Colonic mucosa (tissue), 4 donors: ENCODE measurements around the gene NR2E1. TPM values are rescaled to one million over a fixed set of nuclear protein-coding genes. Genes with fewer than 3 reads are reported as not detected.

Experiments used
- DNase-seq: peaks from one replicate; pipeline ENCODE4 v3.0.0-alpha.2; 2020
- H3K27ac ChIP-seq: fragments of 200-600 bp; one replicate; pipeline ENCODE4 v1.8.0; 2021
- H3K27me3 ChIP-seq: fragments of 200-600 bp; one replicate; pipeline ENCODE4 v1.8.0; 2021
- H3K36me3 ChIP-seq: fragments of 200-600 bp; one replicate; pipeline ENCODE4 v1.8.0; 2021
- H3K4me1 ChIP-seq: fragments of 200-600 bp; one replicate; pipeline ENCODE4 v1.8.0; 2021; ENCODE audit warnings: mild to moderate bottlenecking
- H3K4me3 ChIP-seq: fragments of 200-600 bp; one replicate; pipeline ENCODE4 v1.8.0; 2021
- H3K9ac ChIP-seq, 2 donors: one replicate each; pipeline ENCODE4 v1.7.0; 2013; ENCODE audit warnings: control low read depth in 2 of 2, low read depth in 2 of 2, low read length in 2 of 2
- H3K9me3 ChIP-seq: fragments of 200-600 bp; one replicate; pipeline ENCODE4 v1.8.0; 2021
- intact Hi-C: fragments of 100-400 bp; cut with DNase I; formaldehyde crosslinking; loops from one replicate; pipeline ENCODE4 v1.14.1; 2022
- total RNA-seq, 2 donors: library from RNA; stranded (reverse); fragmentation: NEBNext Ultra II Directional in 1 of 2; extraction: Animal tissue kit (Norgen Biotek cat#: 25700) in 1 of 2; gene quantifications; one replicate each; pipeline ENCODE4 v1.2.1, GENCODE V29; 2021
- TF ChIP-seq, protein P1 (sequence below): fragments of 200-600 bp; IDR thresholded peaks from one replicate; pipeline ENCODE4 v1.8.0; 2022; ENCODE audit warnings: antibody characterized with exemption, mild to moderate bottlenecking
- donor health status: healthy.
- donor health status: DM: no; HTN: no; CAD: no.
- donor health status: DM: no; HTN: no; CAD: no.

Gene NR2E1
- total RNA-seq, 2 donors from 2014 or later = not detected

GRCh38 chr6:108156180-108156937 is 9.5 kb upstream of the NR2E1 start:
- H3K27ac ChIP-seq = no peak overlapping the region
- no peak for DNase-seq
- no peak overlapping the region for H3K9ac ChIP-seq
- no peaks in the 10 kb centered on the region for H3K9me3 ChIP-seq
- no peaks in the 10 kb centered on the region for H3K36me3 ChIP-seq
- no peak overlapping the region for H3K4me3 ChIP-seq
- peaks cover 85% of the 10 kb centered on the region for H3K27me3 ChIP-seq
- H3K4me1 ChIP-seq = no peaks in the 10 kb centered on the region
- intact Hi-C loops = no loop called here
- TF ChIP-seq, protein P1, sequence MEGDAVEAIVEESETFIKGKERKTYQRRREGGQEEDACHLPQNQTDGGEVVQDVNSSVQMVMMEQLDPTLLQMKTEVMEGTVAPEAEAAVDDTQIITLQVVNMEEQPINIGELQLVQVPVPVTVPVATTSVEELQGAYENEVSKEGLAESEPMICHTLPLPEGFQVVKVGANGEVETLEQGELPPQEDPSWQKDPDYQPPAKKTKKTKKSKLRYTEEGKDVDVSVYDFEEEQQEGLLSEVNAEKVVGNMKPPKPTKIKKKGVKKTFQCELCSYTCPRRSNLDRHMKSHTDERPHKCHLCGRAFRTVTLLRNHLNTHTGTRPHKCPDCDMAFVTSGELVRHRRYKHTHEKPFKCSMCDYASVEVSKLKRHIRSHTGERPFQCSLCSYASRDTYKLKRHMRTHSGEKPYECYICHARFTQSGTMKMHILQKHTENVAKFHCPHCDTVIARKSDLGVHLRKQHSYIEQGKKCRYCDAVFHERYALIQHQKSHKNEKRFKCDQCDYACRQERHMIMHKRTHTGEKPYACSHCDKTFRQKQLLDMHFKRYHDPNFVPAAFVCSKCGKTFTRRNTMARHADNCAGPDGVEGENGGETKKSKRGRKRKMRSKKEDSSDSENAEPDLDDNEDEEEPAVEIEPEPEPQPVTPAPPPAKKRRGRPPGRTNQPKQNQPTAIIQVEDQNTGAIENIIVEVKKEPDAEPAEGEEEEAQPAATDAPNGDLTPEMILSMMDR = no peak

DNA sequence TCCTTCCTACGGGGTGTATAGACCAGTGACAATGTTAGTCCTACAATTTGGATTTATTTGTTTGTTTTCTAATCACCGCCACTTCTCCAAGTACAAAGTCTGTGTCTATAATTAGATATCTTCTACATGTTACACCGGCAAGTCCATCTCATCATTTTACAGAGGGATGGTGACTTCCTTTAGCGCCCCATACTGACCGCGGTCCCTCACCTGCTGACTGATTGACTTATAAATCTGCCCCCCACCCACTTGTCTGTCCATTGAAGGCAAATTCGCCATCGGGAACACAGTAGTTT is 8.9 kb upstream of the NR2E1 start:
- H3K4me3 ChIP-seq = no peak overlapping the region
- H3K9ac ChIP-seq = no peak overlapping the region
- H3K4me1 ChIP-seq = no peaks in the 10 kb centered on the region
- peaks cover 91% of the 10 kb centered on the region for H3K27me3 ChIP-seq
- no peaks in the 10 kb centered on the region for H3K9me3 ChIP-seq
- no peak for DNase-seq
- no peaks in the 10 kb centered on the region for H3K36me3 ChIP-seq
- H3K27ac ChIP-seq = no peak overlapping the region
- intact Hi-C loops = no loop called here
- TF ChIP-seq, protein P1 = no peak

DNA sequence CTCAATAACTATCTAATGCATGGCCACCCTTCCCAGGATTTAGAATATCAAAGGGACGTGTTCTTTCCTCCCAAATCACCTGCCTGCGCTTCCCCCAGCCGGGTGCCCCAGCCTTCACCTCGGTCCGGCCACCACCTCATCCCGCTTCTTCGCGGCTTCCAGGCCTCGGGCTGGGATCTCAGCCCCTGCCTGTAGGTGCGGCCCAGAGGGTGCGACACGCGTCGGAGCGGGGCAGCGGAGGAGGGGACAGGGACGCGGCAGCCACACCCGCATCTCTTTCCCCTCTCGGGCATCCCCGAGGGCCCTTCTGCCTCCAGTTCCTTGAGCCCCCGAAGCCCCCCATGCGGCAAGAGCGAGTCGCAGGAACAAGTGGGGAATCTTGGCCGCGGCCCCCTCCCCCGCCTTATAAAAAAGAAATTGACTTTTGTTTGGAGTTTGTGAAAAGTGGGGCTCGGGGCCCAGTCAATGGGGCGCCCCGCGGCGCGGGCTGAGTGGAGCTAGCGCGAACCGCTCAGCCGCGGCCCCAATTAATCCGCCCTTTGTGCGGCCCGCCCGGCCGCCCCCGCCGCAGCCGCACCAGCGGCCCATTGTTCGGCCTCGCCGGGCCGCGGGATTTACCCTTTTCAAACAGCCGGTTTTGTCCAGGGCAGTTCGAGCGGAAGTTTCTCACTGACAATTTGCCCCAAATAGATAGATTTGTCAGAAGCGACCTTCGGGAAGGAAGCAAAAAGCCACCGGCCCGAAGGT is 8.4 kb upstream of the NR2E1 start:
- TF ChIP-seq, protein P1 = no peak
- no peaks in the 10 kb centered on the region for H3K9me3 ChIP-seq
- no peak for DNase-seq
- no peaks in the 10 kb centered on the region for H3K36me3 ChIP-seq
- peak overlapping the region; percentile 12 for H3K4me3 ChIP-seq
- H3K27me3 ChIP-seq = peaks cover 96% of the 10 kb centered on the region
- H3K4me1 ChIP-seq = no peaks in the 10 kb centered on the region
- intact Hi-C loops = no loop called here
- H3K9ac ChIP-seq = no peak overlapping the region
- no peak overlapping the region for H3K27ac ChIP-seq

GRCh38 chr6:108157981-108158525 is 7.8 kb upstream of the NR2E1 start:
- no peaks in the 10 kb centered on the region for H3K4me1 ChIP-seq
- peak overlapping the region; percentile 12 for H3K4me3 ChIP-seq
- intact Hi-C loops = no loop called here
- peaks cover 96% of the 10 kb centered on the region for H3K27me3 ChIP-seq
- no peaks in the 10 kb centered on the region for H3K9me3 ChIP-seq
- DNase-seq = no peak
- TF ChIP-seq, protein P1 = no peak
- H3K9ac ChIP-seq = no peak overlapping the region
- H3K27ac ChIP-seq = no peak overlapping the region
- no peaks in the 10 kb centered on the region for H3K36me3 ChIP-seq

DNA sequence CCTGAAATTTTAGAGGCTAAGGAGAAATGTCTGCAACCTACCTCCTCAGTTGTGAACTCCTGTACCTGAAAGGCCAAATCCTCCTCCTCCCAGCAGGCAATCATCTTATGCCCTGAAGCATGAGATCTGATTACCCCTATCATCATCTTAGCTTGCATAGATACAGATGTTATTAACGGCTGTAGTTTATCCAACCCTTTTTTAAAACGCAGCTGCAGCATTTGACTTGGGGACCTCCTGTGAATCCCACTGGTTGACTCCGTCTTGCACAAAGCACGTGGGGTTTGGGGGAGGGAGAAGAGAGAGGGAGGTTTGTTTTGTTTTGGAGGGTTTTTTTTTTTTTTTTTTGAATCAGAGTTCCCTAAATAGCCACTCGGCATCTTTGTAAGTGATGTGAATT is 5.8 kb upstream of the NR2E1 start:
- Histone ChIP-seq H3K27me3 (peaks cover 96% of the 10 kb centered on the region), H3K27ac (no peak overlapping the region), H3K9me3 (no peaks in the 10 kb centered on the region), H3K4me1 (peaks cover 4% of the 10 kb centered on the region), H3K36me3 (no peaks in the 10 kb centered on the region), H3K4me3 (no peak overlapping the region), H3K9ac (no peak overlapping the region)
- no peak for DNase-seq
- intact Hi-C loops = no loop called here
- TF ChIP-seq, protein P1 = no peak
